Hepatocyte (in vitro differentiated cells): ENCODE data around the gene KRTAP6-3.

Experiments
- CTCF ChIP-seq: fragments of 200-600 bp; sonication (generic); IDR thresholded peaks from 2 replicates; pipeline ENCODE4 v1.5.1; 2016; ENCODE audit warnings: antibody characterized with exemption, mild to moderate bottlenecking; ENCODE audit not compliant: poor library complexity
- EZH2 ChIP-seq: fragments of 200-600 bp; sonication (generic); IDR thresholded peaks from 2 replicates; pipeline ENCODE4 v1.6.1; 2016; ENCODE audit warnings: antibody characterized with exemption, mild to moderate bottlenecking, borderline replicate concordance

- TF ChIP-seq CTCF = no peak
- TF ChIP-seq EZH2 = no peak
These were observed 21.6 kb downstream of the KRTAP6-3 start, which contains the start of gene KRTAP6-1 for GRCh38 chr21:30613836-30614235.
